C4-2B (cell line): ENCODE data around the gene SESN3.

Source experiments
- H3K27ac ChIP-seq: fragments of 450-650 bp; 2 replicates; pipeline ENCODE4 v1.5.1; 2017
- ZFX ChIP-seq: fragments of 450-650 bp; IDR thresholded peaks from 2 replicates; pipeline ENCODE4 v1.6.1; 2017
- TF ChIP-seq, protein P1 (sequence below): fragments of 450-650 bp; conservative IDR thresholded peaks from 2 replicates; pipeline ENCODE4 v1.5.1; 2017; ENCODE audit warnings: mild to moderate bottlenecking

The SESN3 gene

GRCh38 chr11:95200781-95201457 is 30.1 kb downstream of the SESN3 start:
- H3K27ac ChIP-seq, result no peak overlapping the region
- TF ChIP-seq, protein P1, sequence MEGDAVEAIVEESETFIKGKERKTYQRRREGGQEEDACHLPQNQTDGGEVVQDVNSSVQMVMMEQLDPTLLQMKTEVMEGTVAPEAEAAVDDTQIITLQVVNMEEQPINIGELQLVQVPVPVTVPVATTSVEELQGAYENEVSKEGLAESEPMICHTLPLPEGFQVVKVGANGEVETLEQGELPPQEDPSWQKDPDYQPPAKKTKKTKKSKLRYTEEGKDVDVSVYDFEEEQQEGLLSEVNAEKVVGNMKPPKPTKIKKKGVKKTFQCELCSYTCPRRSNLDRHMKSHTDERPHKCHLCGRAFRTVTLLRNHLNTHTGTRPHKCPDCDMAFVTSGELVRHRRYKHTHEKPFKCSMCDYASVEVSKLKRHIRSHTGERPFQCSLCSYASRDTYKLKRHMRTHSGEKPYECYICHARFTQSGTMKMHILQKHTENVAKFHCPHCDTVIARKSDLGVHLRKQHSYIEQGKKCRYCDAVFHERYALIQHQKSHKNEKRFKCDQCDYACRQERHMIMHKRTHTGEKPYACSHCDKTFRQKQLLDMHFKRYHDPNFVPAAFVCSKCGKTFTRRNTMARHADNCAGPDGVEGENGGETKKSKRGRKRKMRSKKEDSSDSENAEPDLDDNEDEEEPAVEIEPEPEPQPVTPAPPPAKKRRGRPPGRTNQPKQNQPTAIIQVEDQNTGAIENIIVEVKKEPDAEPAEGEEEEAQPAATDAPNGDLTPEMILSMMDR, result no peak
- TF ChIP-seq ZFX, result no peak

DNA sequence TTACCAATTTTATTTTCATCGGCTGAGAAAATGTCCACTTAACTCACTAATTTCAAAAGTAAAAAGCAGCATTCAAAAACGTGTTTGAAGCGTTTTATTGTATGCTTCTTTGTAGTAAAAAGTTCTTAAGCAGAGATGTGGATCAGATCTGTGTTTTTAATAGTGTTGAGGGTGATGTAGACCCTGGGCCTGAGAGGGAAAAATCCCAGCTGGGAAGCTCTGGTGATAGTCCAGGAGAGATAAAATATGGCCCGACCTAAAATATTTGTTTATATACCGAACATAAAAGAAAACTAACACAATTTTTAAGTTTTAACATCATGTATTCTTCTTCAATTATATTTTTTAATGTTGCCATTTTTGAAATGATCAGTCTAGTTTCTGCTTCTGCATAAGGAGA is 35.2 kb downstream of the SESN3 start:
- H3K27ac ChIP-seq, result no peak overlapping the region
- no peak for TF ChIP-seq ZFX
- TF ChIP-seq, protein P1, result no peak

- TF ChIP-seq, protein P1, result no peak
- TF ChIP-seq ZFX, result no peak
- no peak overlapping the region for H3K27ac ChIP-seq
Measured at GRCh38 chr11:95193541-95193940, 37.5 kb downstream of the SESN3 start.

GRCh38 chr11:95192717-95193116 is 38.3 kb downstream of the SESN3 start:
- TF ChIP-seq ZFX, result no peak
- TF ChIP-seq, protein P1, result no peak
- no peak overlapping the region for H3K27ac ChIP-seq

- H3K27ac ChIP-seq, result no peak overlapping the region
- TF ChIP-seq, protein P1, result no peak
- no peak for TF ChIP-seq ZFX
Measured at GRCh38 chr11:95187723-95188122, 43.3 kb downstream of the SESN3 start.

DNA sequence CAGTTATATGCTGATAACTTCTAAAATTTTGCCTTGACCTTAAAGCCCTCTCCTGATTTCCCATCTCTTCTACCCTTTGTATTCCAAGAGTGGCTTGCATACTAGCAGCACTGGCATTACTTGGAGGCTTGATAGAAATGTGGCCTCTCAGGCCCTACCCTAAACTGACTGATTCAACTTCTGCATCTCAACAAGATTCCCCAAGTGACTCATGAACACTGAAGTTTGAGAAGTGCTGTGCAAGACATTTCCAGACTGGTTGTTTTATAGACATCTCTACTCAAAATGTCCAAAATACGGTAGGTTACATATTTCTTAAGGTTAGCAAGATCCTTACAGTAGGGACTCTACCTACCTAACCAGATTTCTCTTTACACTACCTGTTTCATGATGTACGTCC is 48.6 kb downstream of the SESN3 start:
- TF ChIP-seq, protein P1, result no peak
- no peak for TF ChIP-seq ZFX
- H3K27ac ChIP-seq, result no peak overlapping the region

DNA sequence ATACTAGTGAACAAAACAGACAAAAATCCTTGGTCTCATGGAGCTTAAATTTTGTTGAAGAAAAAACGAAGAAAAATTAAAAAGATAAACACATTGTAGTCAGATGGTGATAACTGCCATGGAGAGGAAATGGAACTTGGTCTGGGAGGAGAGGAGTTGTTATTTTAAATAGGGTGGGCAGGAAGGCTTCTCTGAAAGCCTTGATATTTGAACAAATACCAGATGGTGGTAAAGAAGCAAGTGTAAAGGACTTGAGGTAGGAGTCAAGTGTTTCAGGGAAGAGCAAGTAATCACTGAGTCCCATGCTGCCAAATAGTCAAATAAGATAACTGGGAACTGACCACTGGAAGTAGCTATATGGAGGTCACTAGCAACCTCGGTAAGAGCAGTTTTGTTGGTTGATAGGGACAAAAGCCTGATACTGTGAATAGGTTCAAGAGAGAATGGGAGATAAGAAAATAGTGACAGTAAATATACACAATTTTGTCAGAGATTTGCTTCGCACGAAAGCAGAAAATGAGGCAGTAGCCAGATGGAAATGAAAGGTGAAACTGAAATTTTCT is 55.1 kb downstream of the SESN3 start:
- H3K27ac ChIP-seq, result no peak overlapping the region
- TF ChIP-seq, protein P1, result no peak
- TF ChIP-seq ZFX, result no peak
